NCI-H2107 treated with DMSO at 0.1 percent for 48 hours (cell line): ENCODE measurements around the gene AFAP1L2.
"Not testable (repeated sequence)": the region's sequence is repeated elsewhere in the genome, so short reads cannot be mapped to it uniquely, and the experiment has no call there.

ENCODE experiments used
- DNase-seq: peaks from one replicate; lab custom pipeline; 2025; ENCODE audit not compliant: unreplicated experiment; lab: John Stamatoyannopoulos, UW

AFAP1L2 gene

GRCh38 chr10:114363745-114364454, 40.4 kb downstream of the AFAP1L2 start:
- no peak for DNase-seq

- no peak for DNase-seq
Measured at GRCh38 chr10:114362826-114363355, 41.4 kb downstream of the AFAP1L2 start.

- DNase-seq, result no peak
Measured at GRCh38 chr10:114359953-114360345, 44.4 kb downstream of the AFAP1L2 start.

- no peak for DNase-seq
Measured at GRCh38 chr10:114359041-114359952, 45.0 kb downstream of the AFAP1L2 start.

- DNase-seq, result no peak
Measured at GRCh38 chr10:114357515-114357996, 46.7 kb downstream of the AFAP1L2 start.

- DNase-seq, result no peak
Measured at GRCh38 chr10:114356751-114357514, 47.4 kb downstream of the AFAP1L2 start.

GRCh38 chr10:114356126-114356525, 48.2 kb downstream of the AFAP1L2 start:
- DNase-seq, result no peak

GRCh38 chr10:114353383-114353782, 50.9 kb downstream of the AFAP1L2 start:
- no peak for DNase-seq

- DNase-seq, result no peak
Measured at GRCh38 chr10:114352653-114353298, 51.5 kb downstream of the AFAP1L2 start.

- DNase-seq, result no peak
Measured at GRCh38 chr10:114350751-114351150, 53.6 kb downstream of the AFAP1L2 start.

GRCh38 chr10:114349522-114350215, 54.6 kb downstream of the AFAP1L2 start:
- DNase-seq, result no peak

GRCh38 chr10:114349071-114349470, 55.2 kb downstream of the AFAP1L2 start:
- not testable (repeated sequence) for DNase-seq

GRCh38 chr10:114347791-114348190, 56.5 kb downstream of the AFAP1L2 start:
- no peak for DNase-seq

GRCh38 chr10:114347241-114347640, 57.1 kb downstream of the AFAP1L2 start:
- no peak for DNase-seq

- DNase-seq, result no peak
Measured at GRCh38 chr10:114346176-114347031, 57.9 kb downstream of the AFAP1L2 start.

GRCh38 chr10:114345701-114346100, 58.6 kb downstream of the AFAP1L2 start:
- DNase-seq, result no peak

- DNase-seq, result no peak
Measured at GRCh38 chr10:114343623-114344505, 60.4 kb downstream of the AFAP1L2 start.

GRCh38 chr10:114342976-114343375, 61.3 kb downstream of the AFAP1L2 start:
- DNase-seq, result no peak
